Testis (tissue), 3 donors: ENCODE data around the gene OR10W1. TPM values are rescaled to one million over a fixed set of nuclear protein-coding genes. Genes with fewer than 3 reads are reported as not detected.

ENCODE experiments used
- DNase-seq: peaks from one replicate; pipeline ENCODE4 v3.0.0-alpha.2; 2019
- H3K27ac ChIP-seq, 2 donors: fragments of 200-600 bp; sonication (generic); one replicate each; pipeline ENCODE4 v1.5.1; 2019
- H3K27me3 ChIP-seq: fragments of 200-600 bp; sonication (generic); one replicate; pipeline ENCODE4 v1.5.1; 2019
- H3K36me3 ChIP-seq: fragments of 200-600 bp; sonication (generic); one replicate; pipeline ENCODE4 v1.5.1; 2017; ENCODE audit warnings: low read depth; ENCODE audit errors: missing control alignments
- H3K4me1 ChIP-seq: fragments of 200-600 bp; sonication (generic); one replicate; pipeline ENCODE4 v1.5.1; 2019
- H3K4me3 ChIP-seq, 2 donors: fragments of 200-600 bp; sonication (generic); one replicate each; pipeline ENCODE4 v1.5.1; 2017 to 2019
- H3K9me3 ChIP-seq: fragments of 200-600 bp; sonication (generic); one replicate; pipeline ENCODE4 v1.5.1; 2017
- CTCF ChIP-seq, 3 experiments: fragments of 450-650 bp in 2 of 3; fragments of 200-600 bp in 1 of 3; sonication (generic) in 1 of 3; IDR thresholded peaks; one replicate each; pipeline ENCODE4 v1.5.1; 2016 to 2019; ENCODE audit warnings: antibody characterized with exemption in 3 of 3, mild to moderate bottlenecking in 2 of 3, moderate library complexity in 1 of 3
- POLR2A ChIP-seq: fragments of 450-650 bp; IDR thresholded peaks from one replicate; pipeline ENCODE4 v1.6.1; 2017; ENCODE audit warnings: antibody characterized with exemption, mild to moderate bottlenecking, moderate library complexity
- WGBS, 2 donors: methylation state at CpG; one replicate each; pipeline ENCODE4 v1.1.5; 2018; 5-methylcytosine and 5-hydroxymethylcytosine counted together
- intact Hi-C: fragments of 100-400 bp; cut with DNase I; formaldehyde crosslinking; loops from one replicate; pipeline ENCODE4 v1.15.1; 2023; ENCODE audit warnings: low total_unique reads
- polyA plus RNA-seq: library from polyadenylated mRNA; stranded (reverse); fragments of 350-450 nt; fragmentation: Illumina TruSeq; extraction: RNeasy Lipid Tissue Mini Kit (QIAGEN cat#74804); gene quantifications from one replicate; pipeline ENCODE4 v1.2.3, GENCODE V29; 2014; ENCODE audit warnings: low read depth, low replicate concordance; ENCODE audit not compliant: insufficient read depth
- total RNA-seq, 2 donors: library from RNA; depleted of rRNA; stranded (reverse); fragments of >200 nt; gene quantifications; one replicate each; pipeline ENCODE4 v1.2.3, GENCODE V29; 2016

OR10W1 gene
- total and polyA plus RNA-seq, 3 donors from 2014 or later, result not detected

GRCh38 chr11:58254936-58255335 is 13.1 kb downstream of the OR10W1 start:
- Histone ChIP-seq H3K4me3 (no peak overlapping the region), H3K27me3 (no peaks in the 10 kb centered on the region), H3K27ac (no peak overlapping the region), H3K36me3 (no peaks in the 10 kb centered on the region), H3K4me1 (no peaks in the 10 kb centered on the region), H3K9me3 (no peaks in the 10 kb centered on the region)
- WGBS, 2 donors, result 88 to 90% methylated on average over 1 of the region's 1 CpG
- DNase-seq, result no peak
- intact Hi-C loops, result no loop called here
- TF ChIP-seq CTCF (IDR thresholded peaks at IDR 0.05), result no peak
- TF ChIP-seq POLR2A, result no peak

- H3K27ac ChIP-seq, result no peak overlapping the region
- H3K9me3 ChIP-seq, result no peaks in the 10 kb centered on the region
- no peak overlapping the region for H3K4me3 ChIP-seq
- no peaks in the 10 kb centered on the region for H3K4me1 ChIP-seq
- H3K27me3 ChIP-seq, result no peaks in the 10 kb centered on the region
- intact Hi-C loops, result no loop called here
- DNase-seq, result no peak
- WGBS, 2 donors, result 98 to 99% methylated on average over 2 of the region's 2 CpGs
- no peaks in the 10 kb centered on the region for H3K36me3 ChIP-seq
- TF ChIP-seq CTCF (IDR thresholded peaks at IDR 0.05) (no peak), POLR2A (no peak)
These were observed 24.1 kb downstream of the OR10W1 start for GRCh38 chr11:58243954-58244353.

- Histone ChIP-seq H3K27ac (no peak overlapping the region), H3K9me3 (no peaks in the 10 kb centered on the region), H3K4me3 (peak overlapping the region in 1 of 2 donors; percentile 15), H3K27me3 (no peaks in the 10 kb centered on the region), H3K36me3 (no peaks in the 10 kb centered on the region), H3K4me1 (no peaks in the 10 kb centered on the region)
- intact Hi-C loops, result no loop called here
- DNase-seq, result no peak
- WGBS, 2 donors, result 65 to 70% methylated on average over 32 of the region's 32 CpGs
- TF ChIP-seq CTCF (IDR thresholded peaks at IDR 0.05) (no peak), POLR2A (no peak)
These were observed 40.0 kb downstream of the OR10W1 start for GRCh38 chr11:58227956-58228615.

GRCh38 chr11:58222721-58223120 is 45.3 kb downstream of the OR10W1 start:
- no peaks in the 10 kb centered on the region for H3K4me1 ChIP-seq
- H3K27me3 ChIP-seq, result no peaks in the 10 kb centered on the region
- no peak for DNase-seq
- TF ChIP-seq CTCF (IDR thresholded peaks at IDR 0.05) (no peak), POLR2A (no peak)
- H3K9me3 ChIP-seq, result no peaks in the 10 kb centered on the region
- H3K4me3 ChIP-seq, result no peak overlapping the region
- H3K36me3 ChIP-seq, result no peaks in the 10 kb centered on the region
- no peak overlapping the region for H3K27ac ChIP-seq
- WGBS, 2 donors, result 82 to 90% methylated on average over 7 of the region's 7 CpGs
- intact Hi-C loops, result no loop called here

Other genes starting within 250 kb of the OR10W1 start
- under 1 TPM; 0.12 to 0.71 TPM for gene OR9Q1, start 244.4 kb downstream of the OR10W1 start, total RNA-seq
- 0.15 TPM for gene OR9Q1, start 244.4 kb downstream of the OR10W1 start, polyA plus RNA-seq
- gene OR6Q1, start 237.3 kb downstream of the OR10W1 start, total RNA-seq, result under 1 TPM in 1 of 2 donors, not detected in 1; 0.31 TPM
- not detected for gene OR6Q1, start 237.3 kb downstream of the OR10W1 start, polyA plus RNA-seq
- not detected for gene OR9I1, start 142.7 kb downstream of the OR10W1 start, total RNA-seq
- gene OR9I1, start 142.7 kb downstream of the OR10W1 start, polyA plus RNA-seq, result not detected
- under 1 TPM; 0.16 to 0.43 TPM for gene OR9Q2, start 79.2 kb downstream of the OR10W1 start, total RNA-seq
- gene OR9Q2, start 79.2 kb downstream of the OR10W1 start, polyA plus RNA-seq, result not detected
- gene OR1S2, start 64.1 kb downstream of the OR10W1 start, total RNA-seq, result not detected
- not detected for gene OR1S2, start 64.1 kb downstream of the OR10W1 start, polyA plus RNA-seq
- not detected for gene OR1S1, start 55.5 kb downstream of the OR10W1 start, total RNA-seq
- not detected for gene OR1S1, start 55.5 kb downstream of the OR10W1 start, polyA plus RNA-seq
- gene OR10Q1, start 39.3 kb downstream of the OR10W1 start, total RNA-seq, result not detected
- not detected for gene OR10Q1, start 39.3 kb downstream of the OR10W1 start, polyA plus RNA-seq
- gene OR5B17, start 90.8 kb upstream of the OR10W1 start, total RNA-seq, result not detected
- not detected for gene OR5B17, start 90.8 kb upstream of the OR10W1 start, polyA plus RNA-seq
- not detected for gene OR5B3, start 138.6 kb upstream of the OR10W1 start, total RNA-seq
- not detected for gene OR5B3, start 138.6 kb upstream of the OR10W1 start, polyA plus RNA-seq
- under 1 TPM; 0.47 to 0.62 TPM for gene OR5B2, start 159.9 kb upstream of the OR10W1 start, total RNA-seq
- not detected for gene OR5B2, start 159.9 kb upstream of the OR10W1 start, polyA plus RNA-seq
- gene OR5B12, start 174.0 kb upstream of the OR10W1 start, total RNA-seq, result under 1 TPM in 1 of 2 donors, not detected in 1; 0.71 TPM
- gene OR5B12, start 174.0 kb upstream of the OR10W1 start, polyA plus RNA-seq, result not detected
- gene OR5B21, start 239.8 kb upstream of the OR10W1 start, total RNA-seq, result under 1 TPM; 0.62 to 0.71 TPM
- not detected for gene OR5B21, start 239.8 kb upstream of the OR10W1 start, polyA plus RNA-seq